C4-2B (cell line): ENCODE data around the gene GPR32.

Experiments used
- ZFX ChIP-seq: fragments of 450-650 bp; IDR thresholded peaks from 2 replicates; pipeline ENCODE4 v1.6.1; 2017
- TF ChIP-seq, protein P1 (sequence below): fragments of 450-650 bp; conservative IDR thresholded peaks from 2 replicates; pipeline ENCODE4 v1.5.1; 2017; ENCODE audit warnings: mild to moderate bottlenecking

DNA sequence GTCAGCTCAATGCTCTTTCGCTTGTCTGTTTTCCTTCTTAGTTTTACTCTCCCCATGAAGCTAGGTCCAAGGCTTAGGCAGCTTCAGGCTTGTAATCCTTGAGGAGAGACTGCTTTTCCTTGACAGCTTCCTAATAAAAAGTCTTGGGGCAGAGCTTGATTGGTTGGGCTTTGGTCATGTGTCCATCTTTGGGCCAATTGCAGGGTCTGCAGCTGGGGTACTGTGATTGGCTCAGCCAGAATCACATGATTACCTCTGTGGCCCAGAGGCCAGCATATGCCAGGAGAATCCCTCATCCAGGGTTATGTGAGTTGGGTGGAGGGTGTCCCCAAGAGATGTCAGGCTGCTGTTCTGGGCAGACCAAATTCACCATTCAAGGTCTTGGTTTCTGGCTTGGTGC is 45.2 kb downstream of the GPR32 start:
- TF ChIP-seq, protein P1, sequence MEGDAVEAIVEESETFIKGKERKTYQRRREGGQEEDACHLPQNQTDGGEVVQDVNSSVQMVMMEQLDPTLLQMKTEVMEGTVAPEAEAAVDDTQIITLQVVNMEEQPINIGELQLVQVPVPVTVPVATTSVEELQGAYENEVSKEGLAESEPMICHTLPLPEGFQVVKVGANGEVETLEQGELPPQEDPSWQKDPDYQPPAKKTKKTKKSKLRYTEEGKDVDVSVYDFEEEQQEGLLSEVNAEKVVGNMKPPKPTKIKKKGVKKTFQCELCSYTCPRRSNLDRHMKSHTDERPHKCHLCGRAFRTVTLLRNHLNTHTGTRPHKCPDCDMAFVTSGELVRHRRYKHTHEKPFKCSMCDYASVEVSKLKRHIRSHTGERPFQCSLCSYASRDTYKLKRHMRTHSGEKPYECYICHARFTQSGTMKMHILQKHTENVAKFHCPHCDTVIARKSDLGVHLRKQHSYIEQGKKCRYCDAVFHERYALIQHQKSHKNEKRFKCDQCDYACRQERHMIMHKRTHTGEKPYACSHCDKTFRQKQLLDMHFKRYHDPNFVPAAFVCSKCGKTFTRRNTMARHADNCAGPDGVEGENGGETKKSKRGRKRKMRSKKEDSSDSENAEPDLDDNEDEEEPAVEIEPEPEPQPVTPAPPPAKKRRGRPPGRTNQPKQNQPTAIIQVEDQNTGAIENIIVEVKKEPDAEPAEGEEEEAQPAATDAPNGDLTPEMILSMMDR, result no peak
- TF ChIP-seq ZFX, result no peak
